Measurements from ENCODE around the gene ANO8. TPM values are rescaled to one million over a fixed set of nuclear protein-coding genes. Genes with fewer than 3 reads are reported as not detected.

ANO8 gene, protein sequence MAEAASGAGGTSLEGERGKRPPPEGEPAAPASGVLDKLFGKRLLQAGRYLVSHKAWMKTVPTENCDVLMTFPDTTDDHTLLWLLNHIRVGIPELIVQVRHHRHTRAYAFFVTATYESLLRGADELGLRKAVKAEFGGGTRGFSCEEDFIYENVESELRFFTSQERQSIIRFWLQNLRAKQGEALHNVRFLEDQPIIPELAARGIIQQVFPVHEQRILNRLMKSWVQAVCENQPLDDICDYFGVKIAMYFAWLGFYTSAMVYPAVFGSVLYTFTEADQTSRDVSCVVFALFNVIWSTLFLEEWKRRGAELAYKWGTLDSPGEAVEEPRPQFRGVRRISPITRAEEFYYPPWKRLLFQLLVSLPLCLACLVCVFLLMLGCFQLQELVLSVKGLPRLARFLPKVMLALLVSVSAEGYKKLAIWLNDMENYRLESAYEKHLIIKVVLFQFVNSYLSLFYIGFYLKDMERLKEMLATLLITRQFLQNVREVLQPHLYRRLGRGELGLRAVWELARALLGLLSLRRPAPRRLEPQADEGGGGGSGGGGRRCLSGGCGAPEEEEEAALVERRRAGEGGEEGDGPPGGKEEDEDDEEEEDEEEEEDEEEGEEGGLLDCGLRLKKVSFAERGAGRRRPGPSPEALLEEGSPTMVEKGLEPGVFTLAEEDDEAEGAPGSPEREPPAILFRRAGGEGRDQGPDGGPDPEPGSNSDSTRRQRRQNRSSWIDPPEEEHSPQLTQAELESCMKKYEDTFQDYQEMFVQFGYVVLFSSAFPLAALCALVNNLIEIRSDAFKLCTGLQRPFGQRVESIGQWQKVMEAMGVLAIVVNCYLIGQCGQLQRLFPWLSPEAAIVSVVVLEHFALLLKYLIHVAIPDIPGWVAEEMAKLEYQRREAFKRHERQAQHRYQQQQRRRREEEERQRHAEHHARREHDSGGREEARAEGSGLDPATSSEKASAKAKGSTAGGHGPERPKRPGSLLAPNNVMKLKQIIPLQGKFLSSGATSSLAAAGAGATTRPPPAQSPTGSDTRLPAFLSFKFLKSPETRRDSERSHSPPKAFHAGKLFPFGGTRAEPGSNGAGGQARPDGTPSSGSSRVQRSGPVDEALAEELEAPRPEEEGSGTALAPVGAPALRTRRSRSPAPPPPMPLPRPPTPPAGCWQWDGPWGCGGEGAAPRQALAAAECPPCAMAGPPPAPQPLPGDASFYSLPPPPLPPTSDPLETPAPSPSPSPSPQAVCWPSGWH
- 1.6 and 3.0 TPM in 2 replicates for total RNA-seq

GRCh38 chr19:17334414-17335409 is at the start of gene ANO8:
Gene ANO8, minus strand, starts transcription at chr19:17334855. Its CDS starts 185 bp downstream, at chr19:17334670.

GRCh38 chr19:17376935-17377600 is 42.4 kb upstream of the ANO8 start, which contains the start of gene PLVAP:
Gene PLVAP, minus strand, starts transcription at chr19:17377342. Its CDS starts 54 bp downstream, at chr19:17377288.

DNA sequence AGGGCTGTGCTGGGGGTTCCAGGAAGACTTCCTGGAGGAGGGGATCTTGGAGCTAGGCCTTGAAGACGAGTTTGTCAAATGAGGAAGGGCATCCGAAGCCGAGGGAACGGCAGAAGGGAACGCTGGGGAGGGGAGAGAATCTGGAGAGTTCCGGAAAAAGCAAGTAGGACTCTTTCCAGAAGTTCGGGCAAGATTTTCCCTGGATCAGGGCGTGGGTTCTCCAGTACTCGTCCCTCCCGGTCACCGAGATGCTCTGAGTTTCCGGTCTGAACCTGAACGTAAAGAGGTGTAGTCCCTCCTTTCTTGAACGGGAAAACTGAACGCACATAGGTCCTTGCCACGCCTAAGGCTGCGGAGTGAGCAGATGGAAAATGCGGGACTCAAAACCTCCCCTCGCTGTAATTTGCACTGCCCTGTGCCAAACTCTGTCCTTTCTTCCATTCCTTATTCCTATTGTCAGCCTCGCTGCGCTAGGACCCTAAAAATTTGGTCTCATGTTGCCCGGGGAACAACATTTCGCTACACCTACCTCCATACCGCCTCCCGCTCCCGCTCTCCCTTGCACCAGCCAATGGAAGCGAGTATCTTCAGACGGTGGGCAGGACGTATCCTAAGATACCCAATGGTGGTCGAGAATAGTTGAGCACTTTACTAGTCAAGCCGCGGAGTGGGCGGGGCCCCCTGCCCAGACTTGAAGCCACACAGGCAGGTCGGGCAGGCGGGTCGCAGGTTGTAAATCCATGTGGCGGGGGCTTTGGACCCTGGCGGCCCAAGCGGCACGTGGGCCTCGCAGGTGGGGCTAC is 2.4 kb upstream of the ANO8 start, which contains the start of gene GTPBP3:
GTPBP3 (plus strand) TSS at position 682 of the 803 bp plus-strand sequence; CDS start at position 741, 59 bp downstream.

DNA sequence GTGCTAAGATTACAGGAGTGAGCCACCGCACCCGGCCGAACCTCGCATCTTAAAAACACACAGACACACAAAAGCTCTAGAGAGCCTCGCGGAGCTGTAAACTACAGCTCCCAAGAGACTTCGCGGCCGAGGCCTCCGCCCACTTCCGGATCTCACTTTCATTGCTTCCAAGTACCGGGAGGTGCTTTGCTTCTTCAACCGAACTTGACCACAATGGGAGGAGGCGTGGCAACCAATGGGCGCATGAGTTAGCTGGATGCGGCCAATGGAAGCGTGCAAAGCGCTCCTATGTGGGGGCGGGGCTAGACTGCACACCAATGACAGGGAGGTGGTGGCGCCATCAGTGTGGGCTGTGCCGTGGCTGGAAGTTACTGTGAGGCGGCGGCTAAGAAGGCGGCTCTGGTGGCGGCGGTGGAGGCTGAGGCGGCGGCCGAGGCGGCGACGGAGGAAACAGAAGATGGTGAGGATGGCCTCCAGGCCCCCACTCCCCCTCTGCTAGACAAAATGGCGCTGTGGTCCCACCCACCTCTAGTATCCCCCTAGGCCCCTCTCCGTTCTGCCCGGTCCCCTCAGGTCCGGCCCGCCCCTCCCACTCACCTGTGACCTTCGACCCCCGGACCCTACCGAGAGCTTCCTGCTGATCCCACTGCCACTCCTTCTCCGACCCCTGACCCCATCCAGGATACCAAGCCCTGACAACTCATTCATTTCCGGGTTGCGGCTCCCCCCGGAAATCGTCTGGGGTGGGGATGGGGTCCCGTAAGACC is 25.3 kb downstream of the ANO8 start, which contains the start of gene DDA1:
DDA1 (plus strand) TSS at position 366 of the 767 bp plus-strand sequence; CDS start at position 458, 92 bp downstream.

DNA sequence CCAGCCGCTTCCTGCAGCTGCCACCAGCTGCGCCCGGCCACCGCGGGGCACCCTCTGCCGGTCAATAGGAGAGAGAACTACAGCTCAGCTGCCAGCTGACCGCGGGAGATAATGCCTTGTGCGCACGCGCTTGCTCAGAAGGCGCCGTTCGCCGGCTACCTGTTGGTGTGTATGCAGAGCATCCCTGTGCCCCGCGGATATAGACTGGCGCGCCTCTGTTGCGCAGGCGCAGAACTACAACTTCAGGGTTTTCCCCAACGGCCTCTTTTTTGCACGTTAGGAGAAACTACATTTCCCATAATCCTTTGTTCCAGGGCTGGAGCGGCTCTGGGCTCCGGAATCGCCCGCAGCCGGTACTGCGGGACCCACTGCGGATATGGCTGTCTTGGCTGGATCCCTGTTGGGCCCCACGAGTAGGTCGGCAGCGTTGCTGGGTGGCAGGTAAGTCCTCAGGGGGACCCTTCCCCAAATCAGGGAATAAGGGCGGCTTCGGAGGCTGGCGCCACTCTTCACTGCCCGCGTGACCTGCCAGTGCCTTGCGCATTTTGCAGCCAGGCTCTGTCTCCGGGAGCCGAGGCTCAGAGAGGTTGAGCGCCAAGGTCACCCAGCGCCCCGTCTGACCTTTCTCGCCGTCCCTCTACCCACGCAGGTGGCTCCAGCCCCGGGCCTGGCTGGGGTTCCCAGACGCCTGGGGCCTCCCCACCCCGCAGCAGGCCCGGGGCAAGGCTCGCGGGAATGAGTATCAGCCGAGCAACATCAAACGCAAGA is 29.0 kb downstream of the ANO8 start, which contains the start of gene MRPL34:
MRPL34 (plus strand) TSS at position 356 of the 768 bp plus-strand sequence; CDS start at position 377, 21 bp downstream.

DNA sequence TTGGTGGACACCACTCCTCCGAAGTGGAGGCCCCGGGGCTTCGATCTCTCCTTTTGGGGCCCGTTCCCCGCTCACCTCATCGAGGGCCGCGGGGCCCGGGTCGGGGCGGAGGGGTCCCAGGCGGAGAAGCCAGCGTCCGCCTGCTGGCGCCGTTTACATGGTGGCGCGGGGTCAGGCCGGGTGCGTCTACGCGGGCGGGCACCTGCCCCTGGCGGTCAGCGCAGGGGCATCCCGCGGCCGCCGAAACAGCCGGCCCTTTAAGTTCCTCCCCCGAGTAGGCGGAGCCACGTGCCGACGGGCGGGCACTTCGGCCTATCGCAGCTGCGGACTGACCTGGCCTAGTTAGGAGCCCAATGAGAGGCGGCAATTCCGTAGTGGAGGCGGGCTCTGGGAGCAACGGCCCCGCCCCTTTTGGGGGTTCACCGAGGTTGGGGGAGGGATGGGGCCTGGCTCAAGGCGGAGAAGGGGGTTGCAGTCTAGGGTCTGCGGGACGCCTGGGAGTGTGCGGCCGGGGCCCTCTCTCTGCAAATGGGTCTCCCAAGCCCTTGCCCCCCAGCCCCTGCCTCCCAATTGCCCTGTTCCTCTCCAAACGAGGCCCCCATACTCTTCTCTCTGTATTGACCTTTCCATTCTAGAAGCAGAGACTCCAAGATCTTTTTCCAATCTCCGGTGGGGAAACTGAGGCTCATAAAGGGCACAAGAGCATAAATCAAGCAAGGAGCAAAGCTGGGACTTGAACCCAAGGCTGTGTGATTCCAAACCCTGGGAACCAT is 31.3 kb downstream of the ANO8 start, which contains the start of gene ABHD8:
ABHD8 (minus strand) TSS at position 259 of the 773 bp plus-strand sequence. CDS start 1,809 bp downstream, outside the sequence.

GRCh38 chr19:17281391-17282304 is 53.0 kb downstream of the ANO8 start, which contains the start of gene ANKLE1:
Gene ANKLE1, plus strand, starts transcription at chr19:17281901. Its CDS starts 20 bp downstream, at chr19:17281921.

Other genes starting within 250 kb of the ANO8 start
- 23.8 and 33.3 TPM in 2 replicates for gene USE1, start 119.5 kb downstream of the ANO8 start, total RNA-seq
- 1.4 and 2.4 TPM in 2 replicates for gene OCEL1, start 108.6 kb downstream of the ANO8 start, total RNA-seq
- 27.9 and 37.6 TPM in 2 replicates for gene NR2F6, start 88.9 kb downstream of the ANO8 start, total RNA-seq
- not detected in 2 replicates for gene USHBP1, start 70.1 kb downstream of the ANO8 start, total RNA-seq
- gene BABAM1, start 67.4 kb downstream of the ANO8 start, total RNA-seq = 86.8 and 89.7 TPM in 2 replicates
- 0.14 and 0.18 TPM in 2 replicates for gene ANKLE1, start 53.0 kb downstream of the ANO8 start, total RNA-seq
- 8.7 and 11.6 TPM in 2 replicates for gene ABHD8, start 31.4 kb downstream of the ANO8 start, total RNA-seq
- 13.5 and 33.7 TPM in 2 replicates for gene MRPL34, start 29.0 kb downstream of the ANO8 start, total RNA-seq
- 17.5 and 24.2 TPM in 2 replicates for gene DDA1, start 25.3 kb downstream of the ANO8 start, total RNA-seq
- 5.8 and 11.5 TPM in 2 replicates for gene GTPBP3, start 2.7 kb upstream of the ANO8 start, total RNA-seq
- 0.65 TPM in 1 of 2 replicates, not detected in the other for gene PLVAP, start 42.5 kb upstream of the ANO8 start, total RNA-seq
- not detected in 2 replicates for gene CCDC194, start 59.3 kb upstream of the ANO8 start, total RNA-seq
- gene BST2, start 70.8 kb upstream of the ANO8 start, total RNA-seq = 0.55 and 5.4 TPM in 2 replicates
- gene MVB12A, start 85.2 kb upstream of the ANO8 start, total RNA-seq = 25.1 and 28.2 TPM in 2 replicates
- gene TMEM221, start 113.8 kb upstream of the ANO8 start, total RNA-seq = under 0.01 and 0.14 TPM in 2 replicates
- gene NXNL1, start 126.1 kb upstream of the ANO8 start, total RNA-seq = not detected in 2 replicates
- 14.9 and 20.4 TPM in 2 replicates for gene SLC27A1, start 135.7 kb upstream of the ANO8 start, total RNA-seq
- gene PGLS, start 176.8 kb upstream of the ANO8 start, total RNA-seq = 49.4 and 58.5 TPM in 2 replicates
- gene COLGALT1, start 220.8 kb upstream of the ANO8 start, total RNA-seq = 93.2 and 113 TPM in 2 replicates

Measured in smooth muscle cell of bladder (primary cell).